Skin epidermis (tissue), 12 donors: Measurements from ENCODE around the gene NR1D2.
"Not testable (repeated sequence)": the region's sequence is repeated elsewhere in the genome, so short reads cannot be mapped to it uniquely, and the experiment has no call there.

Source experiments
- H3K27ac ChIP-seq, 21 experiments: fragments of 200-600 bp; sonication (generic) in 11 of 21; one replicate each; pipeline ENCODE4 v1.5.0; 2020; ENCODE audit warnings: mild to moderate bottlenecking in 3 of 21, inconsistent platforms in 2 of 21, moderate library complexity in 2 of 21
- H3K4me3 ChIP-seq, 7 experiments: fragments of 200-600 bp; sonication (generic) in 2 of 7; one replicate each; pipeline ENCODE4 v1.5.0; 2020; ENCODE audit warnings: inconsistent platforms in 2 of 7, mild to moderate bottlenecking in 2 of 7, moderate library complexity in 1 of 7

NR1D2 gene

GRCh38 chr3:23993556-23994243, 48.6 kb downstream of the NR1D2 start:
- H3K4me3 ChIP-seq: no peak overlapping the region
- H3K27ac ChIP-seq: peak overlapping the region in 1 of 21 experiments; percentile 12

GRCh38 chr3:23994244-23994569, 49.1 kb downstream of the NR1D2 start:
- H3K4me3 ChIP-seq: no peak overlapping the region
- H3K27ac ChIP-seq: peak overlapping the region in 1 of 21 experiments; percentile 12

- no peak overlapping the region for H3K4me3 ChIP-seq
- no peak overlapping the region for H3K27ac ChIP-seq
These were observed 50.1 kb downstream of the NR1D2 start for GRCh38 chr3:23995219-23995618.

GRCh38 chr3:23996095-23996524, 51.0 kb downstream of the NR1D2 start:
- Histone ChIP-seq H3K4me3 (no peak overlapping the region), H3K27ac (no peak overlapping the region)

DNA sequence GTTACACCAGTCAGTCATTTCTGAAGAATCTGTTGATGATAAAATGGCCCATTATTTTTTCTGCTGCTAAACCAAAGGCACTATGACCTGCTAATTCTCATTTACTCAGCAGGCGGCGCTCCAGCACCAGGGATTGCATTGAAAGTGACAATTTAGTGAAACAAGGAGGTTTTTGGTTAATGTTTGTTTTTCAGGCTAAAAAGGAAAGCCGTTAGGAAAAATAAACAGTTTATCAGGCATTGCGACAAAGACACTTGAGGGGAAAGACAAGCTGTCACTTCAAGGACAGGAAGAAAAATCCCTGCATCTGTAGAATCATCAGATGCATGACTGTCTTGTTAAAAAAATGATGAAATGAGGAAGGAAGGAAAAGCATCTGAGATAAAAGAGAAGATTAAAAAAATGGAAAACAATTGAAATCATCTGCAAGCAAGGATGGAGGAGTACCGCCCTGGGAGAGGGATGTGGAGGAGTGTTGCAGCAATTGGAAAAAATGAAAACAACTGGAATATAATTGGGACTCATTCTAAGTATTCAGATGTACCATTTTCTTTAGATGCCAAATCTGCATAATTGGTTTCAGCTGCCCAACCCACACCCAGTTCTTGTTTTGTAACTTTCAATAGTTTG, 54.0 kb downstream of the NR1D2 start:
- no peak overlapping the region for H3K4me3 ChIP-seq
- H3K27ac ChIP-seq: no peak overlapping the region

DNA sequence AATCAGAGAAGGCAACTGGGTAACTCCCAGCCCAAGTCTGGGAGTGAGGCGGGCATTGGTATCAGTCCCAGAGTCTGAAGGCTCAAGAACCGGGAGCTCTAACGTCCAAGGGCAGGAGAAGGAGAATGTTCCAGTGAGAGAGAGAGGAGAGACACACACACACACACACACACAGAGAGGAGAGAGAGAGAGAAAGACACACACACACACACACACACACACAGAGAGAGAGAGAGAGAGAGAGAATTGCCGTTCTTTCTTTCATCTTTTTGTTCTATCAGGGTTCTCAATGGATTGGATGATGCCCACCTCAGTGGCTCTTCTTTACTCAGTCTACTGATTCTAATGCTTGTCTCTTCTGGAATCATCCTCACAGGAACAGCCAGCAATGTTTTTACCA, 57.0 kb downstream of the NR1D2 start:
- peak overlapping the region in 1 of 21 experiments; percentile 49 for H3K27ac ChIP-seq
- no peak overlapping the region for H3K4me3 ChIP-seq

GRCh38 chr3:24003466-24003865, 58.4 kb downstream of the NR1D2 start:
- H3K4me3 ChIP-seq: no peak overlapping the region
- H3K27ac ChIP-seq: no peak overlapping the region

DNA sequence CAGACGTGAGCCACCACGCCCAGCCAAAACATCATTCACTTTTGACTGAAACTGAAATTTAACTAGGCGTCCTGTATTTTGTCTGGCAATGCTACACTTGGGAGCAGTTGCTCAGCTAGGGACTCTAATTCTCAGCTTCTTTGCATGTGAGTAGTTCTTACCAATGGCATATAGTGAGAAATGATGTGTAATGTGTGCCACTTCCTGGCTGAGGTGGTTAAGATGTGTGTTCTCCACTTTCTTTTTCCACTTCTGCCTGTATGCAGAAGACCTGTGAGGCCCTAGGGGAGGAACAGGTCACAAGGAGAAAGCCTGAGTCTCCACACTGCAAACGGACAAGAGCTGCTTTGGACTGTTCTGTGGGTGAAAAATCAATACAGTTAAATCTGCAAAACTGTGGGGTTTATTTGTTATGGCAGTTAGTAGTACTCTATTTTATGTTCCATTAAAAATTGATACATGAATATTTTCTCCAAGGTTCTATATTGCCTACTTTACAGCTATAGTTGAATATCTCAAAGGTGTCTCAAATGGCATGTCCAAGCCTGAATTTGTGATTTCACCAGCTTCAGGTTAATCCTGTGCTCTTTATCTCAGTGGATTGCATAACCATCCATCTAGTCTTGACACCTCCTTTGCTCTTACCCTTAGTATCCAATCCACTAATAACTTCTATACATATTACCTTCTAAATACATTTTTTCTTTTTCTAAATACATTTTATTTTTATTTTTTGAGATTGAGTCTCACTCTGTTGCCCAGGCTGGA, 59.3 kb downstream of the NR1D2 start:
- Histone ChIP-seq H3K4me3 (no peak overlapping the region), H3K27ac (peak overlapping the region in 2 of 21 experiments; percentile 12 to 54)

GRCh38 chr3:24005669-24006068, 60.6 kb downstream of the NR1D2 start:
- Histone ChIP-seq H3K27ac (no peak overlapping the region), H3K4me3 (no peak overlapping the region)

- peak overlapping the region in 1 of 21 experiments; percentile 26 for H3K27ac ChIP-seq
- not testable (repeated sequence) for H3K4me3 ChIP-seq
These were observed 65.7 kb downstream of the NR1D2 start for GRCh38 chr3:24010834-24011233.

GRCh38 chr3:24012589-24013269, 67.6 kb downstream of the NR1D2 start:
- Histone ChIP-seq H3K4me3 (no peak overlapping the region), H3K27ac (no peak overlapping the region)

- Histone ChIP-seq H3K27ac (no peak overlapping the region), H3K4me3 (no peak overlapping the region)
These were observed 72.2 kb downstream of the NR1D2 start for GRCh38 chr3:24017305-24017704.

- peak overlapping the region in 4 of 7 experiments; percentile 2 to 32 (median 9) for H3K4me3 ChIP-seq
These were observed 73.9 kb downstream of the NR1D2 start for GRCh38 chr3:24018784-24019570.

GRCh38 chr3:24019585-24019984, 74.5 kb downstream of the NR1D2 start:
- Histone ChIP-seq H3K4me3 (peak overlapping the region in 1 of 7 experiments; percentile 32), H3K27ac (peak overlapping the region in 12 of 21 experiments; percentile 22 to 78 (median 58))

More at GRCh38 chr3:24018784-24019570, 73.9 kb downstream of the NR1D2 start:
- H3K27ac ChIP-seq: peak overlapping the region in 14 of 21 experiments; percentile 4 to 78 (median 57)

- Histone ChIP-seq H3K4me3 (no peak overlapping the region), H3K27ac (peak overlapping the region in 8 of 21 experiments; percentile 11 to 78 (median 46))
These were observed 75.1 kb downstream of the NR1D2 start for GRCh38 chr3:24020036-24020691.

GRCh38 chr3:24023197-24023596, 78.1 kb downstream of the NR1D2 start:
- Histone ChIP-seq H3K4me3 (no peak overlapping the region), H3K27ac (no peak overlapping the region)

DNA sequence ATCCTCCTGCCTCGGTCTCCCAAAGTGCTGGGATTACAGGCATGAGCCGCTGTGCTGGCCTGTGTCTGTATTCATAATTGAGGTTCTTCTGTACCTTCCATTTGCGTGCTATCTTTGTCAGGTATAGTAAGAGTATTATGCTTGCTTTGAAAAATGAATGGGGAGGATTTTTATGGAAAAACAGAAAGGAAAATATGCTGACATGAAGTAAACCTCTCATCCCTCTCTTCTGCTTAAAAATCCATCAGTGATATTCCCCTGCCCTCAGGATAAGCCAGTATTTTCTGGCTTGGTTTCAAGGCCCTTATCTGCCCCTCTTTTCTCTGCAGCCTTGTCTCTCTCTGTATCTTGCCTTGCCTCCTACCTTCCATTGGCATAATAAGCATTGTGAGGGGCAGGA, 80.7 kb downstream of the NR1D2 start:
- no peak overlapping the region for H3K4me3 ChIP-seq
- H3K27ac ChIP-seq: no peak overlapping the region

DNA sequence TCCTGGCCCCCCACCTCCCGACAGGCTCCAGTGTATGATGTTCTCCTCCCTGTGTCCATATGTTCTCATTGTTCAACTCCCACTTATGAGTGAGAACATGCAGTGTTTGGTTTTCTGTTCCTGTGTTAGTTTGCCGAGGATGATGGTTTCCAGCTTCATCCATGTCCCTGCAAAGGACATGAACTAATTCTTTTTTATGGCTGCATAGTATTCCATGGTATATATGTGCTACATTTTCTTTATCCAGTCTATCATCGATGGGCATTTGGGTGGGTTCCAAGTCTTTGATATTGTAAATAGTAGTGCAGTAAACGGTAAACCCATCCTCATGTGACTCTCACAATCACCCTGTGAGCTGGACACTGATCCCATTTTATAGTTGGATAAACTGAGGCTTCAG, 81.6 kb downstream of the NR1D2 start:
- H3K27ac ChIP-seq, H3K4me3 ChIP-seq: not testable (repeated sequence)

DNA sequence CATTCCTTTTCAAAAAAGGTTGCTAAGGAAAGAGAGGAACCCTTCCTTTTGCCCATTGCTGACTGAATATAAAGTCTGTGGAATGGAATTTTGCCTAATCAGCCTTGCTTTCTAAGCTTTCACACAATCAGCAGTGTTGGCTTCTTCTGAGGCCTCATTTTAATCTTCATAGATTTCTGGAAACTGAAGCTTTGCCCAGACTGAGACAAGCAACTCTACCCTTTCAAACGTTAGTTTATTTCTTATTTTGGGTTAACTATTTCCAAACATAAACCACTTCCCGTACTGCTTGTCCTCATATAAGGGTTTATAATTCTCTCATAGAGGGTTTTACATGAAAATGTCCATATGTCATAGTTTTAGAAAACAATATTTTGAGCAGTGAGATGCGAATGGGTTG, 82.9 kb downstream of the NR1D2 start:
- Histone ChIP-seq H3K27ac (peak overlapping the region in 1 of 21 experiments; percentile 23), H3K4me3 (no peak overlapping the region)
